Ovary (tissue), 3 donors: ENCODE data around the gene ENTPD8.

Experiments used
- CTCF ChIP-seq, 3 donors: fragments of 450-650 bp in 2 of 3; fragments of 200-600 bp in 1 of 3; IDR thresholded peaks; one replicate each; pipeline versions ENCODE4 v1.5.1 to v1.8.0; 2016 to 2022; ENCODE audit warnings: antibody characterized with exemption in 3 of 3, mild to moderate bottlenecking in 1 of 3
- EP300 ChIP-seq: sonication (generic); formaldehyde crosslinking; IDR thresholded peaks from one replicate; pipeline ENCODE4 v1.6.1; 2017; ENCODE audit warnings: antibody characterized with exemption
- POLR2A ChIP-seq: fragments of 450-650 bp; IDR thresholded peaks from one replicate; pipeline ENCODE4 v1.6.1; 2017; ENCODE audit warnings: antibody characterized with exemption, mild to moderate bottlenecking, moderate library complexity
- donor health status: DM: no; HTN: no; CAD: no.

- TF ChIP-seq CTCF (IDR thresholded peaks at IDR 0.05) (no peak), POLR2A (no peak), EP300 (no peak)
These were observed 9.7 kb downstream of the ENTPD8 start for GRCh38 chr9:137431416-137431931.
